Spleen (tissue), 11 donors: ENCODE results near the gene DMBT1. TPM values are rescaled to one million over a fixed set of nuclear protein-coding genes. Genes with fewer than 3 reads are reported as not detected.
A peak's percentile ranks its signal among the peaks of the same experiment; 100 is the strongest.

Experiments used
- DNase-seq: peaks from one replicate; pipeline ENCODE4 v3.0.0-alpha.2; 2020
- H3K27ac ChIP-seq, 8 donors: fragments of 200-600 bp; sonication (generic) in 7 of 8; 1 replicate in 4 of 8; 2 replicates in 4 of 8; pipeline versions ENCODE4 v1.5.0 to v1.8.0; 2016 to 2021; ENCODE audit warnings: inconsistent platforms in 4 of 8, mild to moderate bottlenecking in 4 of 8, moderate library complexity in 1 of 8
- H3K27me3 ChIP-seq, 7 donors: fragments of 200-600 bp; sonication (generic) in 6 of 7; replicated peaks in 1 of 7; 1 replicate in 4 of 7; 2 replicates in 3 of 7; pipeline versions ENCODE4 v1.5.0 to v1.8.0; 2016 to 2021; ENCODE audit warnings: inconsistent platforms in 3 of 7, mild to moderate bottlenecking in 1 of 7
- H3K36me3 ChIP-seq, 6 donors: fragments of 200-600 bp; sonication (generic) in 5 of 6; 1 replicate in 4 of 6; 2 replicates in 2 of 6; pipeline versions ENCODE4 v1.5.0 to v1.8.0; 2016 to 2021; ENCODE audit warnings: inconsistent platforms in 2 of 6
- H3K4me1 ChIP-seq, 6 donors: fragments of 200-600 bp; sonication (generic) in 5 of 6; 1 replicate in 3 of 6; 2 replicates in 3 of 6; pipeline versions ENCODE4 v1.5.0 to v1.8.0; 2016 to 2021; ENCODE audit warnings: inconsistent platforms in 3 of 6
- H3K4me3 ChIP-seq, 8 donors: fragments of 200-600 bp; sonication (generic) in 7 of 8; 1 replicate in 4 of 8; 2 replicates in 4 of 8; pipeline versions ENCODE4 v1.5.0 to v1.8.0; 2016 to 2021; ENCODE audit warnings: inconsistent platforms in 4 of 8, mild to moderate bottlenecking in 4 of 8, moderate library complexity in 2 of 8
- H3K9me3 ChIP-seq, 8 donors: fragments of 200-600 bp; sonication (generic) in 7 of 8; 1 replicate in 4 of 8; 2 replicates in 4 of 8; pipeline versions ENCODE4 v1.5.0 to v1.8.0; 2016 to 2021; ENCODE audit warnings: inconsistent platforms in 4 of 8
- POLR2A ChIP-seq, 3 donors: fragments of 450-650 bp; IDR thresholded peaks; one replicate each; pipeline ENCODE4 v1.5.1; 2017; ENCODE audit warnings: antibody characterized with exemption in 3 of 3, mild to moderate bottlenecking in 1 of 3
- POLR2AphosphoS5 ChIP-seq, 3 donors: sonication (generic); formaldehyde crosslinking; IDR thresholded peaks; one replicate each; pipeline ENCODE4 v1.5.1; 2017; ENCODE audit warnings: antibody characterized with exemption in 3 of 3
- WGBS, 5 donors: extraction: QIAGEN DNeasy Blood & Tissue Kit in 3 of 5; methylation state at CpG; one replicate each; pipeline versions ENCODE4 v1.1.5 to v1.1.7; 2013 to 2018; 5-methylcytosine and 5-hydroxymethylcytosine counted together
- intact Hi-C: fragments of 100-400 bp; cut with DNase I; formaldehyde crosslinking; loops from one replicate; pipeline ENCODE4 v1.15.0; 2023; ENCODE audit warnings: low total_unique reads
- polyA plus RNA-seq, 3 donors: library from polyadenylated mRNA; stranded (reverse); fragments of 200-250 nt; gene quantifications; one replicate each; pipeline ENCODE4 v1.2.1, GENCODE V29; 2013
- total RNA-seq, 7 donors: library from RNA; depleted of rRNA in 3 of 7; stranded (reverse); fragments of >200 nt in 3 of 7; fragmentation: NEBNext Ultra II Directional in 4 of 7; extraction: Animal tissue kit (Norgen Biotek cat#: 25700) in 4 of 7; gene quantifications; one replicate each; pipeline versions ENCODE4 v1.1.0 to v1.2.1, GENCODE V29; 2016 to 2021
- TF ChIP-seq, protein P1 (sequence below), 11 experiments: fragments of 200-600 bp in 7 of 11; fragments of 450-650 bp in 4 of 11; sonication (generic) in 4 of 11; IDR thresholded peaks in 8 of 11; conservative IDR thresholded peaks in 3 of 11; 1 replicate in 7 of 11; 2 replicates in 4 of 11; pipeline versions ENCODE4 v1.4.0 to v1.8.0; 2016 to 2021; ENCODE audit warnings: antibody characterized with exemption in 11 of 11, inconsistent platforms in 4 of 11, mild to moderate bottlenecking in 1 of 11
- donor health status: healthy with polysubstance abuse.
- donor health status: DM: no; HTN: no; CAD: no; lungs with moderate emphysema.
- donor health status: DM: no; HTN: no; CAD: no.
- donor health status: Bipolar disorder and iron deficiency.
- donor health status: healthy.
- donor health status: DM: no; HTN: no; CAD: no.
- donor health status: DM: yes; HTN: yes; CAD: no.

Gene DMBT1
- total and polyA plus RNA-seq, 10 donors, result 0.02 to 0.29 (median 0.03) TPM; not detected in 6

DNA sequence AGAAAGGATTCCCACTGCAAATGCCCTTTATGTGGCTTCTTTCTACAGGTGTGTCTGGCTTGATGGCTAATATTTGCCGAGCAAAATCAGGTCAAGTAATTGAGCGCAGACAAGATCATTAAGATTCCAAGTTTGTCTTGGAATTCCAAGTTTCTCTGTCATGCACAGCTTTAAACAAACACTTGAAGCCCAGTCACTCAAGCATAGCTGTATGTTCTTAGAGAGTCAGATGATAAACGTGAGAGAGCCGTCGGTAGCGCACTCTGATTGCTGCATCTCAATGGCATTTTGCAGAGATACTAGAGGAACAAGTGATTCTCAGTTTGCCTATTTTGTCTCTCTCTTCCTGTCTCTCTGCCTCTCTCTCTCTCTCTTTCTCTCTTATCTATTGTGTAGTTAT lies 658 bp downstream of the DMBT1 start:
- WGBS, 5 donors, result 59 to 74% (median 68%) methylated on average over 6 of the region's 6 CpGs
- TF ChIP-seq, protein P1, sequence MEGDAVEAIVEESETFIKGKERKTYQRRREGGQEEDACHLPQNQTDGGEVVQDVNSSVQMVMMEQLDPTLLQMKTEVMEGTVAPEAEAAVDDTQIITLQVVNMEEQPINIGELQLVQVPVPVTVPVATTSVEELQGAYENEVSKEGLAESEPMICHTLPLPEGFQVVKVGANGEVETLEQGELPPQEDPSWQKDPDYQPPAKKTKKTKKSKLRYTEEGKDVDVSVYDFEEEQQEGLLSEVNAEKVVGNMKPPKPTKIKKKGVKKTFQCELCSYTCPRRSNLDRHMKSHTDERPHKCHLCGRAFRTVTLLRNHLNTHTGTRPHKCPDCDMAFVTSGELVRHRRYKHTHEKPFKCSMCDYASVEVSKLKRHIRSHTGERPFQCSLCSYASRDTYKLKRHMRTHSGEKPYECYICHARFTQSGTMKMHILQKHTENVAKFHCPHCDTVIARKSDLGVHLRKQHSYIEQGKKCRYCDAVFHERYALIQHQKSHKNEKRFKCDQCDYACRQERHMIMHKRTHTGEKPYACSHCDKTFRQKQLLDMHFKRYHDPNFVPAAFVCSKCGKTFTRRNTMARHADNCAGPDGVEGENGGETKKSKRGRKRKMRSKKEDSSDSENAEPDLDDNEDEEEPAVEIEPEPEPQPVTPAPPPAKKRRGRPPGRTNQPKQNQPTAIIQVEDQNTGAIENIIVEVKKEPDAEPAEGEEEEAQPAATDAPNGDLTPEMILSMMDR (IDR thresholded peaks at IDR 0.05 in 8 of 11, conservative IDR thresholded peaks at IDR 0.05 in 3 of 11), result no peak
- no peak for TF ChIP-seq POLR2A (IDR thresholded peaks at IDR 0.05)
- no peak for TF ChIP-seq POLR2AphosphoS5 (IDR thresholded peaks at IDR 0.05)
- Histone ChIP-seq H3K4me1 (peaks cover 0 to 7% (median 3%) of the 10 kb centered on the region in 6 donors), H3K36me3 (no peaks in the 10 kb centered on the region), H3K4me3 (no peak overlapping the region), H3K27me3 (peaks cover 0 to 80% (median 7%) of the 10 kb centered on the region in 7 donors), H3K27ac (no peak overlapping the region), H3K9me3 (no peaks in the 10 kb centered on the region)
- no peak for DNase-seq
- intact Hi-C loops, result loop anchor here (10.0 kb wide), 1 partner anchor 116 kb away; no protein-coding TSS in a partner anchor

GRCh38 chr10:122561792-122562191 lies 1.2 kb downstream of the DMBT1 start:
- DNase-seq, result no peak
- Histone ChIP-seq H3K27ac (no peak overlapping the region), H3K9me3 (no peaks in the 10 kb centered on the region), H3K27me3 (peaks cover 0 to 75% (median 7%) of the 10 kb centered on the region in 7 donors), H3K4me1 (peaks cover 0 to 7% (median 3%) of the 10 kb centered on the region in 6 donors), H3K36me3 (no peaks in the 10 kb centered on the region), H3K4me3 (no peak overlapping the region)
- intact Hi-C loops, result loop anchor here (10.0 kb wide), 1 partner anchor 117 kb away; no protein-coding TSS in a partner anchor
- TF ChIP-seq, protein P1 (IDR thresholded peaks at IDR 0.05 in 8 of 11, conservative IDR thresholded peaks at IDR 0.05 in 3 of 11), result no peak
- TF ChIP-seq POLR2AphosphoS5 (IDR thresholded peaks at IDR 0.05) (no peak), POLR2A (IDR thresholded peaks at IDR 0.05) (no peak)

DNA sequence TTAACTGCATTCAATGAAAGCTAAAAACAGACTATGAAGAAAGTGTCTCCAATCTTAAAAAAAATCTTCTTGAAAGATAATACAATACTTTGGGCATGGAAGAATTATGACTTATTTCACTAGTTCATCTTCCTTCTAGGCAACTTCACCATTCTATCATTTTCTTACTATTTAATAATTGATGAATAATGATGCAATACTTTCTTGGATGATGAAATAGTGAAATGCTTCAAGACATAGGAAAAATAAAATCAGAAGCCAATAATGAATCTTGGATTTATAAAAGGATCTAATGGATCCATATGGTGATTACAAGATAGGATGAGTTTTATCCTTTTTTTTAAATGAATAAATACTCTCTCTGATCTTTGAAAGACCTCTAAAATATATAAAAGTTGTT lies 4.4 kb downstream of the DMBT1 start:
- no peak for DNase-seq
- H3K4me1 ChIP-seq, result peaks cover 0 to 7% (median 0%) of the 10 kb centered on the region in 6 donors
- H3K27ac ChIP-seq, result no peak overlapping the region
- no peaks in the 10 kb centered on the region for H3K36me3 ChIP-seq
- H3K9me3 ChIP-seq, result no peaks in the 10 kb centered on the region
- no peak for TF ChIP-seq POLR2AphosphoS5 (IDR thresholded peaks at IDR 0.05)
- no peak for TF ChIP-seq POLR2A (IDR thresholded peaks at IDR 0.05)
- TF ChIP-seq, protein P1 (IDR thresholded peaks at IDR 0.05 in 8 of 11, conservative IDR thresholded peaks at IDR 0.05 in 3 of 11), result no peak
- peaks cover 0 to 67% (median 7%) of the 10 kb centered on the region in 7 donors for H3K27me3 ChIP-seq
- no peak overlapping the region for H3K4me3 ChIP-seq
- intact Hi-C loops, result loop anchor here (5.0 to 10.0 kb wide), 3 partner anchors 120 to 268 kb away; no protein-coding TSS in a partner anchor

- intact Hi-C loops, result loop anchor here (5.0 to 10.0 kb wide), 3 partner anchors 121 to 268 kb away; no protein-coding TSS in a partner anchor
- Histone ChIP-seq H3K27ac (no peak overlapping the region), H3K4me3 (no peak overlapping the region), H3K4me1 (peaks cover 0 to 7% (median 0%) of the 10 kb centered on the region in 6 donors), H3K9me3 (no peaks in the 10 kb centered on the region), H3K27me3 (peaks cover 0 to 65% (median 7%) of the 10 kb centered on the region in 7 donors), H3K36me3 (no peaks in the 10 kb centered on the region)
- WGBS, 5 donors, result 18 to 33% (median 26%) methylated on average over 13 of the region's 13 CpGs
- TF ChIP-seq POLR2A (IDR thresholded peaks at IDR 0.05), result no peak
- TF ChIP-seq, protein P1 (IDR thresholded peaks at IDR 0.05 in 8 of 11, conservative IDR thresholded peaks at IDR 0.05 in 3 of 11), result peak; percentile 38 to 78 (median 70)
- no peak for TF ChIP-seq POLR2AphosphoS5 (IDR thresholded peaks at IDR 0.05)
- peak; percentile 81 for DNase-seq
Measured at GRCh38 chr10:122565766-122566206, 5.2 kb downstream of the DMBT1 start.
